ENCODE data around the gene PEAR1. TPM values are rescaled to one million over a fixed set of nuclear protein-coding genes. Genes with fewer than 3 reads are reported as not detected.

The PEAR1 gene
- total and polyA plus RNA-seq, 2 donors (not counting 1 experiment from before 2014, with no cell fraction given), result 0.03 TPM; not detected in 1

DNA sequence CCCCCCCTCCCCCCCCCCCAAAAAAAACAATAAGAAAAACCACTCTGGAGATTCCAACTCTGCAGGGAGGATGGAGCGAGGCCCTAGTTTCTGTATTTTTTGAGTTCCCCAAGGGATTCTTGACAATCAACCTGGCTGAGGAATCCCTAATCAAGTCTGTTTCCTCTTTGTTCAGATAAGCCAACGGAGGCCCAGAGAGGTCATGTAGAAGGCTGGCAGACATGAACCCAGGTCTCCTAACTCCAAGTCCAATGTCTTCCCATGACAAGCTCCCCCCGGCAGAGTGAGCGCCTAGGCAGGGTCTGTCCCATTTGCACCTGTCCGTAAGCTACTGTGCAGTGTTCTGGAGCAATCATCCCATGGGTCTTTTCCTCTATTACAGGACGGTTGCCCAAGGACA, 66.4 kb downstream of the PEAR1 start:
- H3K4me3 ChIP-seq (ENCODE audit: control extremely low read depth in 1 of 5, extremely low read depth in 1 of 5, insufficient read depth in 1 of 5, low read depth in 2 of 5, low read length in 4 of 5), result no peak overlapping the region
- peaks cover 16 to 19% of the 10 kb centered on the region in 2 donors for H3K4me1 ChIP-seq (ENCODE audit: control insufficient read depth in 2 of 2, insufficient read depth in 2 of 2, low read length in 2 of 2)
- no peak for TF ChIP-seq CTCF (IDR thresholded peaks at IDR 0.05)
- TF ChIP-seq EZH2 (IDR thresholded peaks at IDR 0.05; ENCODE audit: borderline replicate concordance, insufficient read depth, low read depth, low read length, poor library complexity, severe bottlenecking), result no peak
- no peak overlapping the region for H3K9ac ChIP-seq (ENCODE audit: low read length)
- no peak overlapping the region for H3K4me3 Mint-ChIP-seq
- intact Hi-C loops (cut with micrococcal nuclease), result no loop called here
- CTCF ChIA-PET, result no interaction called here
- H3K27me3 Mint-ChIP-seq, result no peaks in the 10 kb centered on the region
- H3K79me2 ChIP-seq (ENCODE audit: control insufficient read depth, insufficient read depth, low read length), result no peaks in the 10 kb centered on the region
- DNase-seq, result no peak
- POLR2A ChIA-PET, result no interaction called here
- no peaks in the 10 kb centered on the region for H4K20me1 ChIP-seq (ENCODE audit: control insufficient read depth, insufficient read depth, low read length, poor library complexity, severe bottlenecking)
- no peak overlapping the region for H2AFZ ChIP-seq (ENCODE audit: insufficient read depth, low read depth, low read length, poor library complexity, severe bottlenecking)
- H3K27ac Mint-ChIP-seq, result peak overlapping the region; percentile 37
- H3K36me3 ChIP-seq (replicated peaks in 1 of 2; ENCODE audit: control extremely low read depth in 1 of 2, control insufficient read depth in 1 of 2, extremely low read depth in 1 of 2, insufficient read depth in 2 of 2, low read length in 1 of 2), result peaks cover 0 to 3% of the 10 kb centered on the region in 2 experiments
- peaks cover 27% of the 10 kb centered on the region for H3K4me1 Mint-ChIP-seq
- no peak for ATAC-seq (ENCODE audit: low read depth)
- H3K9me3 ChIP-seq (ENCODE audit: control extremely low read depth in 1 of 3, control insufficient read depth in 2 of 3, insufficient read depth in 1 of 3, low read length in 2 of 3), result peaks cover 0 to 12% (median 9%) of the 10 kb centered on the region in 3 donors
- no peaks in the 10 kb centered on the region for H3K9me3 Mint-ChIP-seq (ENCODE audit: insufficient read depth)
- no peak overlapping the region for H3K4me2 ChIP-seq (replicated peaks; ENCODE audit: low read depth, low read length, poor library complexity, severe bottlenecking)
- peaks cover 0 to 5% (median 0%) of the 10 kb centered on the region in 4 experiments for H3K27me3 ChIP-seq (replicated peaks in 1 of 4; ENCODE audit: control extremely low read depth in 1 of 4, control insufficient read depth in 3 of 4, insufficient read depth in 4 of 4, low read length in 3 of 4)
- no peak overlapping the region for H3K27ac ChIP-seq (ENCODE audit: low read length in 2 of 2)
- 89% methylated on average over 6 of the region's 6 CpGs for WGBS (ENCODE audit: insufficient coverage)

- DNase-seq (peak; percentile 23), ATAC-seq (ENCODE audit: low read depth) (no peak)
- Histone ChIP-seq H4K20me1 (ENCODE audit: control insufficient read depth, insufficient read depth, low read length, poor library complexity, severe bottlenecking) (no peaks in the 10 kb centered on the region), H3K79me2 (ENCODE audit: control insufficient read depth, insufficient read depth, low read length) (no peaks in the 10 kb centered on the region), H3K27me3 (replicated peaks in 1 of 4; ENCODE audit: control extremely low read depth in 1 of 4, control insufficient read depth in 3 of 4, insufficient read depth in 4 of 4, low read length in 3 of 4) (peaks cover 0 to 6% (median 0%) of the 10 kb centered on the region in 4 experiments), H3K27ac (ENCODE audit: low read length in 2 of 2) (no peak overlapping the region), H3K9ac (ENCODE audit: low read length) (no peak overlapping the region), H2AFZ (ENCODE audit: insufficient read depth, low read depth, low read length, poor library complexity, severe bottlenecking) (no peak overlapping the region), H3K4me2 (replicated peaks; ENCODE audit: low read depth, low read length, poor library complexity, severe bottlenecking) (no peak overlapping the region), H3K4me3 (ENCODE audit: control extremely low read depth in 1 of 5, extremely low read depth in 1 of 5, insufficient read depth in 1 of 5, low read depth in 2 of 5, low read length in 4 of 5) (no peak overlapping the region), H3K36me3 (replicated peaks in 1 of 2; ENCODE audit: control extremely low read depth in 1 of 2, control insufficient read depth in 1 of 2, extremely low read depth in 1 of 2, insufficient read depth in 2 of 2, low read length in 1 of 2) (peaks cover 0 to 3% of the 10 kb centered on the region in 2 experiments), H3K4me1 (ENCODE audit: control insufficient read depth in 2 of 2, insufficient read depth in 2 of 2, low read length in 2 of 2) (peaks cover 16 to 19% of the 10 kb centered on the region in 2 donors), H3K9me3 (ENCODE audit: control extremely low read depth in 1 of 3, control insufficient read depth in 2 of 3, insufficient read depth in 1 of 3, low read length in 2 of 3) (peaks cover 0 to 12% (median 9%) of the 10 kb centered on the region in 3 donors)
- H3K4me3 Mint-ChIP-seq, result no peak overlapping the region
- peaks cover 27% of the 10 kb centered on the region for H3K4me1 Mint-ChIP-seq
- H3K27ac Mint-ChIP-seq, result no peak overlapping the region
- intact Hi-C loops (cut with micrococcal nuclease), result no loop called here
- no peaks in the 10 kb centered on the region for H3K27me3 Mint-ChIP-seq
- H3K9me3 Mint-ChIP-seq (ENCODE audit: insufficient read depth), result no peaks in the 10 kb centered on the region
- 71% methylated on average over 1 of the region's 4 CpGs for WGBS (ENCODE audit: insufficient coverage)
- CTCF ChIA-PET, result no interaction called here
- TF ChIP-seq EZH2 (IDR thresholded peaks at IDR 0.05; ENCODE audit: borderline replicate concordance, insufficient read depth, low read depth, low read length, poor library complexity, severe bottlenecking) (no peak), CTCF (IDR thresholded peaks at IDR 0.05) (peak; percentile 33)
- POLR2A ChIA-PET, result no interaction called here
Measured at GRCh38 chr1:156961709-156962108, 68.2 kb downstream of the PEAR1 start.

All from B cell (primary cell).